Measurements from ENCODE around the gene MRPL2.

MRPL2 gene

GRCh38 chr6:43036712-43037111, 22.5 kb downstream of the MRPL2 start (continued):
- TF ChIP-seq ZNF280C (tag by site-specific recombination; IDR thresholded peaks at IDR 0.05) = no peak
- TF ChIP-seq ZNF114 (tag by site-specific recombination; IDR thresholded peaks at IDR 0.05) = no peak
- TF ChIP-seq TSHZ1 (tag by site-specific recombination; IDR thresholded peaks at IDR 0.05; ENCODE audit: borderline replicate concordance) = no peak
- TF ChIP-seq IKZF3 (tag by site-specific recombination; IDR thresholded peaks at IDR 0.05) = no peak
- no peak for TF ChIP-seq BCL11A (tag by site-specific recombination; IDR thresholded peaks at IDR 0.05; ENCODE audit: low read depth)
- TF ChIP-seq ATF2 (tag by site-specific recombination; IDR thresholded peaks at IDR 0.05; ENCODE audit: low read depth) = no peak

GRCh38 chr6:43035495-43036194, 23.6 kb downstream of the MRPL2 start:
- H3K36me3 ChIP-seq (ENCODE audit: control insufficient read depth in 2 of 2, insufficient read depth in 1 of 2, low read length in 2 of 2) = peaks cover 41 to 79% of the 10 kb centered on the region in 2 experiments
- no peaks in the 10 kb centered on the region for H3K4me1 ChIP-seq (ENCODE audit: control insufficient read depth, insufficient read depth, low read length)
- CTCF ChIA-PET = interaction anchor here (0.6 to 1.4 kb wide), 4 partner anchors 10 to 108 kb away, joined by 3 to 4 read pairs (median 3); no protein-coding TSS in a partner anchor
- 0 out of 2 replicates have a peak overlapping the region, but pooled peaks have one; percentile 37 for H3K27ac ChIP-seq (ENCODE audit: extremely low read depth, low read depth, low read length)
- POLR2A ChIA-PET = interaction anchor here (0.6 to 5.0 kb wide), 7 partner anchors 10 to 41 kb away, joined by 3 to 22 read pairs (median 4); partner anchors contain the start of genes CUL7, KLC4, KLHDC3 and MEA1
- no peak overlapping the region for H3K4me3 ChIP-seq (ENCODE audit: low read depth, low read length)
- no peaks in the 10 kb centered on the region for H3K9me3 ChIP-seq (ENCODE audit: control insufficient read depth, insufficient read depth, low read depth, low read length)
- TF ChIP-seq ZIC2 (tag by site-specific recombination; IDR thresholded peaks at IDR 0.05) (0 out of 2 replicates have a peak, but pooled peaks have one; percentile 19), MYNN (tag by site-specific recombination; IDR thresholded peaks at IDR 0.05; ENCODE audit: borderline replicate concordance) (no peak)

GRCh38 chr6:43034190-43034525, 25.1 kb downstream of the MRPL2 start:
- ChIA-PET CTCF (interaction anchor here (1.5 kb wide), 1 partner anchor 110 kb away, joined by 7 read pairs; no protein-coding TSS in a partner anchor), POLR2A (interaction anchor here (2.0 to 5.0 kb wide), 3 partner anchors 10 to 25 kb away, joined by 5 to 22 read pairs (median 13); partner anchors contain the start of genes KLC4, MRPL2 and RRP36)
- no peaks in the 10 kb centered on the region for H3K9me3 ChIP-seq (ENCODE audit: control insufficient read depth, insufficient read depth, low read depth, low read length)
- H3K27ac ChIP-seq (ENCODE audit: extremely low read depth, low read depth, low read length) = no peak overlapping the region
- H3K36me3 ChIP-seq (ENCODE audit: control insufficient read depth in 2 of 2, insufficient read depth in 1 of 2, low read length in 2 of 2) = peaks cover 50 to 78% of the 10 kb centered on the region in 2 experiments
- no peaks in the 10 kb centered on the region for H3K4me1 ChIP-seq (ENCODE audit: control insufficient read depth, insufficient read depth, low read length)
- H3K4me3 ChIP-seq (ENCODE audit: low read depth, low read length) = no peak overlapping the region
- TF ChIP-seq ZFP41 (tag by site-specific recombination; IDR thresholded peaks at IDR 0.05; ENCODE audit: borderline replicate concordance) (no peak), IKZF3 (tag by site-specific recombination; IDR thresholded peaks at IDR 0.05) (no peak), ZFP3 (tag by site-specific recombination; IDR thresholded peaks at IDR 0.05; ENCODE audit: low read depth) (no peak), ZNF600 (tag by site-specific recombination; IDR thresholded peaks at IDR 0.05) (no peak), ZNF341 (tag by site-specific recombination; IDR thresholded peaks at IDR 0.05; ENCODE audit: low read depth) (no peak), ZSCAN5A (tag by site-specific recombination; IDR thresholded peaks at IDR 0.05) (no peak), ZNF449 (tag by site-specific recombination; IDR thresholded peaks at IDR 0.05) (no peak), ZNF133 (tag by site-specific recombination; IDR thresholded peaks at IDR 0.05) (no peak), ZNF529 (tag by site-specific recombination; IDR thresholded peaks at IDR 0.05; ENCODE audit: insufficient replicate concordance) (no peak), ZNF837 (tag by site-specific recombination; IDR thresholded peaks at IDR 0.05) (no peak), ZNF174 (tag by site-specific recombination; IDR thresholded peaks at IDR 0.05) (no peak), ZNF792 (tag by site-specific recombination; IDR thresholded peaks at IDR 0.05) (no peak), ZNF132 (tag by site-specific recombination; IDR thresholded peaks at IDR 0.05; ENCODE audit: borderline replicate concordance) (no peak), ZNF221 (tag by site-specific recombination; IDR thresholded peaks at IDR 0.05; ENCODE audit: borderline replicate concordance) (no peak)

All from HEK293 (cell line).